Stomach (tissue), 4 donors: Measurements from ENCODE around the gene JMJD1C.

ENCODE experiments used
- POLR2A ChIP-seq, 4 donors: fragments of 450-650 bp; IDR thresholded peaks; one replicate each; pipeline ENCODE4 v1.6.1; 2016; ENCODE audit warnings: antibody characterized with exemption in 4 of 4, control low read depth in 2 of 4, mild to moderate bottlenecking in 1 of 4, moderate library complexity in 1 of 4
- TF ChIP-seq, protein P1 (sequence below), 7 experiments: fragments of 450-650 bp in 4 of 7; fragments of 200-600 bp in 3 of 7; sonication (generic) in 3 of 7; IDR thresholded peaks; one replicate each; pipeline ENCODE4 v1.5.1; 2016 to 2019; ENCODE audit warnings: antibody characterized with exemption in 7 of 7, control low read depth in 2 of 7, mild to moderate bottlenecking in 1 of 7

DNA sequence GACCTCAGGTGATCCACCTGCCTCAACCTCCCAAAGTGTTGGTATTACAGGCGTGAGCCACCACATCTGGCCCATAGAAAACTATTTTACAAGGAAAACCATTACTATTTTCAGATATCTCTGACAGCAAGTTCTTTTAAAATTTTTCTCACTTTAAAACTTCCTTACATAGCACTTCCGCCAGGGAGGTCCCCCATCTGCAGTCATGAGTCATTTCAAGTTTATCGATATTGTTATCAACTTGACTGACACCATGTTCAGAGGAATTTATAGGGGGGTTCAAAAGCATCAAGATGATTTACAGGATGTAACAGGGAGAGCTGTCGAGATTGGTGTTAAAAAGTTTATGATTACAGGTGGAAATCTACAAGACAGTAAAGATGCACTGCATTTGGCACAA, 243.8 kb downstream of the JMJD1C start:
- TF ChIP-seq, protein P1, sequence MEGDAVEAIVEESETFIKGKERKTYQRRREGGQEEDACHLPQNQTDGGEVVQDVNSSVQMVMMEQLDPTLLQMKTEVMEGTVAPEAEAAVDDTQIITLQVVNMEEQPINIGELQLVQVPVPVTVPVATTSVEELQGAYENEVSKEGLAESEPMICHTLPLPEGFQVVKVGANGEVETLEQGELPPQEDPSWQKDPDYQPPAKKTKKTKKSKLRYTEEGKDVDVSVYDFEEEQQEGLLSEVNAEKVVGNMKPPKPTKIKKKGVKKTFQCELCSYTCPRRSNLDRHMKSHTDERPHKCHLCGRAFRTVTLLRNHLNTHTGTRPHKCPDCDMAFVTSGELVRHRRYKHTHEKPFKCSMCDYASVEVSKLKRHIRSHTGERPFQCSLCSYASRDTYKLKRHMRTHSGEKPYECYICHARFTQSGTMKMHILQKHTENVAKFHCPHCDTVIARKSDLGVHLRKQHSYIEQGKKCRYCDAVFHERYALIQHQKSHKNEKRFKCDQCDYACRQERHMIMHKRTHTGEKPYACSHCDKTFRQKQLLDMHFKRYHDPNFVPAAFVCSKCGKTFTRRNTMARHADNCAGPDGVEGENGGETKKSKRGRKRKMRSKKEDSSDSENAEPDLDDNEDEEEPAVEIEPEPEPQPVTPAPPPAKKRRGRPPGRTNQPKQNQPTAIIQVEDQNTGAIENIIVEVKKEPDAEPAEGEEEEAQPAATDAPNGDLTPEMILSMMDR (IDR thresholded peaks at IDR 0.05) = no peak
- no peak for TF ChIP-seq POLR2A (IDR thresholded peaks at IDR 0.05)
